Adrenal gland (tissue), 12 donors: ENCODE measurements around the gene MAD1L1. TPM values are rescaled to one million over a fixed set of nuclear protein-coding genes. Genes with fewer than 3 reads are reported as not detected.
A peak's percentile ranks its signal among the peaks of the same experiment; 100 is the strongest.

Experiments
- DNase-seq, 7 donors: peaks; one replicate each; pipeline ENCODE4 v3.0.0-alpha.2; 2019 to 2020
- H3K27ac ChIP-seq, 5 donors: fragments of 200-600 bp; sonication (generic) in 4 of 5; 1 replicate in 3 of 5; 2 replicates in 2 of 5; pipeline versions ENCODE4 v1.5.1 to v1.8.0; 2016 to 2020; ENCODE audit warnings: mild to moderate bottlenecking in 1 of 5
- H3K27me3 ChIP-seq: fragments of 200-600 bp; 2 replicates; pipeline ENCODE4 v1.8.0; 2021
- H3K36me3 ChIP-seq, 2 donors: fragments of 200-600 bp; replicated peaks in 1 of 2; 1 replicate in 1 of 2; 2 replicates in 1 of 2; pipeline versions ENCODE4 v1.5.1 to v1.8.0; 2018 to 2022
- H3K4me1 ChIP-seq, 2 donors: fragments of 200-600 bp; replicated peaks in 1 of 2; 1 replicate in 1 of 2; 2 replicates in 1 of 2; pipeline versions ENCODE4 v1.5.1 to v1.8.0; 2018 to 2021
- H3K4me3 ChIP-seq, 4 donors: fragments of 200-600 bp; sonication (generic) in 3 of 4; one replicate each; pipeline ENCODE4 v1.5.1; 2016 to 2018
- H3K9me3 ChIP-seq, 3 donors: fragments of 200-600 bp; sonication (generic) in 1 of 3; replicated peaks in 1 of 3; 1 replicate in 2 of 3; 2 replicates in 1 of 3; pipeline versions ENCODE4 v1.5.1 to v1.8.0; 2016 to 2021
- CTCF ChIP-seq, 6 experiments: fragments of 450-650 bp in 4 of 6; fragments of 200-600 bp in 2 of 6; sonication (generic) in 1 of 6; IDR thresholded peaks; 1 replicate in 5 of 6; 2 replicates in 1 of 6; pipeline versions ENCODE4 v1.5.1 to v1.8.0; 2016 to 2021; ENCODE audit warnings: antibody characterized with exemption in 6 of 6, mild to moderate bottlenecking in 2 of 6, moderate library complexity in 1 of 6
- POLR2A ChIP-seq, 2 donors: fragments of 450-650 bp; IDR thresholded peaks; one replicate each; pipeline ENCODE4 v1.6.1; 2017; ENCODE audit warnings: antibody characterized with exemption in 2 of 2, mild to moderate bottlenecking in 2 of 2, moderate library complexity in 1 of 2
- WGBS, 4 donors: extraction: QIAGEN DNeasy Blood & Tissue Kit in 2 of 4; methylation state at CpG; one replicate each; pipeline versions ENCODE4 v1.1.5 to v1.1.7; 2013 to 2017; 5-methylcytosine and 5-hydroxymethylcytosine counted together
- intact Hi-C, 2 donors: fragments of 100-400 bp; cut with DNase I; formaldehyde crosslinking; loops; one replicate each; pipeline versions ENCODE4 v1.14.1 to v1.15.0; 2022 to 2023
- polyA plus RNA-seq, 3 donors: library from polyadenylated mRNA; stranded (reverse); fragments of 200-250 nt in 2 of 3; fragments of 350-450 nt in 1 of 3; fragmentation: Illumina TruSeq in 1 of 3; extraction: RNeasy Lipid Tissue Mini Kit (QIAGEN cat#74804) in 1 of 3; gene quantifications; one replicate each; pipeline ENCODE4 v1.2.3, GENCODE V29; 2013 to 2014
- total RNA-seq, 9 donors: library from RNA; depleted of rRNA in 4 of 9; stranded (reverse); fragments of >200 nt in 4 of 9; fragments of 120-200 nt in 1 of 9; fragmentation: NEBNext Ultra II Directional in 1 of 9; extraction: Animal tissue kit (Norgen Biotek cat#: 25700) in 1 of 9; gene quantifications; one replicate each; pipeline versions ENCODE4 v1.1.0 to v1.2.4, GENCODE V29; 2013 to 2023
- donor health status: healthy with polysubstance abuse.
- donor health status: Bipolar disorder and iron deficiency.
- donor health status: DM: yes; HTN: yes; CAD: no.
- donor health status: DM: no; HTN: no; CAD: no.
- donor health status: DM: no; HTN: no; CAD: no.
- donor health status: DM: yes; HTN: yes; CAD: no.

The MAD1L1 gene
- total and polyA plus RNA-seq, 12 donors, result 6.7 to 87.7 (median 28.9) TPM

DNA sequence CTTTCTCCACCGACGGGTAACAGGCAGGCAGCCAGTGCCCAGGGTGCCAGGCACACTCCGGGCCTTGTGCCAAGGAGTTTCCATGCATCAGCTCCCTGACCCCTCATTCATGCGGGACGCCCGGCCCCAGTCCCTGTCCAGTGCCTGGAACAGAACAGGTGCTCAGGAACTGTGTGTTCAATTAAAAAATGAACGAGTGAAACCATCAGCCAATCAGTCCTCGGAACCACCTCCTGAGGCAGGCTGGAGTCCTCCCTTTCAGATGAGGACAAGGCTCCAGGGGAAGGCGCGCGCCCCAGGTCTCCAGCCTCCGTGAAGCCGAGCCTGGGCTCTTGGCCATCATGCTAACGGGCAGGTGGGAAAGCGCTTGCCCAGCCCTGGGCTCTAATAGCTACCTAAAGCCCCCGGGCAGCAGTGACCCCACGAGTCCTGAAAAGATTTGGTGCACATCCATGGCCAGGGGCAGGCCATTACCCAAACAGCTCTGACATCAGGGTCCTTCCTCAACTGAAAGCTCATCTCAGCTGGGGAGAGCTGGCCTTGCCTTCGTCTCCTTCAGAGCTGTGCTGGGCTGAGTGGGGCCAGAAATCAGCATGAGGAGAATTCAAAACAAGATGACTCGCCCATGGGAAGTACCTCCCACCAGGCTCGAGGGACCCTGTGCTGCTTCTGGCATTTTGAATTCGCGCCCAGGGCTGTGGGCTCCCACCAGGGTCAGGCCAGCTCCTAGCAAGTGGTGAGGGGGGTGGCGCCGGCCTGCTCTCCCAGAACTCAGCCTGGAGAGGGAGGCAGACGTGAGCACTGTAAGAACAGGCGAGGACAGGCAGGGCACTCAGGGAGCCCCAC is 200.5 kb downstream of the MAD1L1 start:
- peak in 2 of 7 donors; percentile 18 to 34 for DNase-seq
- no peaks in the 10 kb centered on the region for H3K36me3 ChIP-seq
- TF ChIP-seq CTCF (IDR thresholded peaks at IDR 0.05) (no peak), POLR2A (IDR thresholded peaks at IDR 0.05) (no peak)
- H3K27ac ChIP-seq, result no peak overlapping the region
- no peaks in the 10 kb centered on the region for H3K4me1 ChIP-seq
- no peak overlapping the region for H3K4me3 ChIP-seq
- intact Hi-C loops, result no loop called here
- H3K9me3 ChIP-seq, result peaks cover 0 to 8% (median 0%) of the 10 kb centered on the region in 3 donors
- H3K27me3 ChIP-seq, result no peaks in the 10 kb centered on the region
- WGBS, 4 donors, result 77 to 84% (median 82%) methylated on average over 20 to 26 of the region's 26 CpGs

DNA sequence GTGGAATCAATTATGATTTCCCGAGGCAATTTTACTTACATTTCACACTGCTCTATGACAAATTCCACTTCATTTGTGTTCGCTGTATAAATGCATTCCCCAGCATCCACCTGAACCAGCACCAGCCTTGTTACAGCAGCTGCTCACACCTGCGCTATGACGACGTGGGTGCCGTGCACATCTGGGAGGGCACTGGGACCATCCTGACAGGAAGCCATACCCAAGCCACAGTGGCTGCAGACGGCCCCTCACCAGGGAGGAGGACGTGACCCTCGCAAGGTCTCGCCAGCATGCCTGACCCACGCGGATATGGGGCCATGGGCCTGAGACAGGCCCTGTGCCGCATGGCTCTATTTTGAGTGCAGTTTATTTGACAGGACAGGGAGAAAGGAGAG is 201.3 kb downstream of the MAD1L1 start:
- WGBS, 4 donors, result 88 to 91% (median 90%) methylated on average over 11 to 13 of the region's 13 CpGs
- no peak overlapping the region for H3K4me3 ChIP-seq
- no peaks in the 10 kb centered on the region for H3K27me3 ChIP-seq
- H3K4me1 ChIP-seq, result no peaks in the 10 kb centered on the region
- H3K9me3 ChIP-seq, result peaks cover 0 to 8% (median 0%) of the 10 kb centered on the region in 3 donors
- DNase-seq, result no peak
- H3K27ac ChIP-seq, result no peak overlapping the region
- TF ChIP-seq POLR2A (IDR thresholded peaks at IDR 0.05) (no peak), CTCF (IDR thresholded peaks at IDR 0.05) (no peak)
- H3K36me3 ChIP-seq, result no peaks in the 10 kb centered on the region
- intact Hi-C loops, result no loop called here

- no peaks in the 10 kb centered on the region for H3K27me3 ChIP-seq
- DNase-seq, result peak in 1 of 7 donors; percentile 4
- no peak overlapping the region for H3K27ac ChIP-seq
- peaks cover 0 to 8% (median 0%) of the 10 kb centered on the region in 3 donors for H3K9me3 ChIP-seq
- no peak for TF ChIP-seq POLR2A (IDR thresholded peaks at IDR 0.05)
- TF ChIP-seq CTCF (IDR thresholded peaks at IDR 0.05), result no peak
- no peak overlapping the region for H3K4me3 ChIP-seq
- no peaks in the 10 kb centered on the region for H3K4me1 ChIP-seq
- intact Hi-C loops, result no loop called here
- H3K36me3 ChIP-seq, result no peaks in the 10 kb centered on the region
- WGBS, 4 donors, result 87 to 89% (median 87%) methylated on average over 31 to 32 of the region's 32 CpGs
Observed at GRCh38 chr7:2030475-2031450, 202.0 kb downstream of the MAD1L1 start.

- TF ChIP-seq POLR2A (IDR thresholded peaks at IDR 0.05) (no peak), CTCF (IDR thresholded peaks at IDR 0.05) (no peak)
Observed at GRCh38 chr7:2029936-2030335, 202.8 kb downstream of the MAD1L1 start.

More at GRCh38 chr7:2029936-2030335, 202.8 kb downstream of the MAD1L1 start:
- Histone ChIP-seq H3K36me3 (no peaks in the 10 kb centered on the region), H3K27me3 (no peaks in the 10 kb centered on the region), H3K4me3 (no peak overlapping the region), H3K9me3 (peaks cover 0 to 15% (median 8%) of the 10 kb centered on the region in 3 donors), H3K4me1 (no peaks in the 10 kb centered on the region), H3K27ac (no peak overlapping the region)
- intact Hi-C loops, result loop anchor here in 1 of 2 donors (10.0 kb wide), 1 partner anchor 115 kb away; no protein-coding TSS in a partner anchor
- peak in 1 of 7 donors; percentile 3 for DNase-seq
- 92 to 99% (median 98%) methylated on average over 15 of the region's 15 CpGs for WGBS, 4 donors
